ENCODE measurements around the gene ZNF620.
"Not testable (repeated sequence)": the region's sequence is repeated elsewhere in the genome, so short reads cannot be mapped to it uniquely, and the experiment has no call there.

GRCh38 chr3:40562482-40562881, 56.6 kb downstream of the ZNF620 start:
- not testable (repeated sequence) for TF ChIP-seq EZH2 (IDR thresholded peaks at IDR 0.05; ENCODE audit: insufficient read depth, poor library complexity, severe bottlenecking); EZH2phosphoT487 (IDR thresholded peaks at IDR 0.05; ENCODE audit: insufficient read depth, low read depth)

All from GM23248 (cell line).